DOHH2 (cell line): ENCODE measurements around the gene SEMA5B.

Experiments
- H3F3A ChIP-seq: fragments of 200-600 bp; sonication (generic), shearing (Covaris generic); 2 replicates; pipeline ENCODE4 v1.6.0; 2016; ENCODE audit warnings: antibody characterized with exemption, mild to moderate bottlenecking; ENCODE audit not compliant: control insufficient read depth, insufficient read depth
- H3K27ac ChIP-seq: fragments of 200-600 bp; sonication (generic); 2 replicates; pipeline ENCODE4 v1.5.1; 2014; ENCODE audit warnings: low read depth, mild to moderate bottlenecking, low read length, moderate library complexity
- H3K27me3 ChIP-seq: fragments of 200-600 bp; sonication (generic); 2 replicates; pipeline ENCODE4 v1.6.1; 2014; ENCODE audit warnings: mild to moderate bottlenecking, low read length, mixed read lengths; ENCODE audit not compliant: control insufficient read depth
- H3K36me3 ChIP-seq: fragments of 200-600 bp; sonication (generic); 2 replicates; pipeline ENCODE4 v1.6.1; 2014; ENCODE audit warnings: mild to moderate bottlenecking, low read length, moderate library complexity, mixed read lengths; ENCODE audit not compliant: control insufficient read depth
- H3K4me1 ChIP-seq: fragments of 200-600 bp; sonication (generic); 2 replicates; pipeline ENCODE4 v1.6.1; 2014; ENCODE audit warnings: mild to moderate bottlenecking, low read length, mixed read lengths; ENCODE audit not compliant: control insufficient read depth
- H3K4me2 ChIP-seq: fragments of 200-600 bp; sonication (generic); 2 replicates; pipeline ENCODE4 v1.6.0; 2014; ENCODE audit warnings: mild to moderate bottlenecking, low read length, moderate library complexity
- H3K4me3 ChIP-seq: fragments of 200-600 bp; sonication (generic); 2 replicates; pipeline ENCODE4 v1.5.1; 2014; ENCODE audit warnings: mild to moderate bottlenecking, low read length, mixed read lengths
- H3K79me2 ChIP-seq: fragments of 200-600 bp; sonication (generic); 2 replicates; pipeline ENCODE4 v1.6.1; 2014; ENCODE audit warnings: mild to moderate bottlenecking, low read length, mixed read lengths; ENCODE audit not compliant: control insufficient read depth
- H3K9me2 ChIP-seq: fragments of 200-600 bp; sonication (generic); replicated peaks from 2 replicates; pipeline ENCODE4 v1.6.1; 2014; ENCODE audit warnings: mild to moderate bottlenecking, low read length, mixed read lengths; ENCODE audit not compliant: control insufficient read depth
- H3K9me3 ChIP-seq: fragments of 200-600 bp; sonication (generic); 2 replicates; pipeline ENCODE4 v1.6.1; 2014; ENCODE audit warnings: antibody characterized with exemption, low read length, mixed read lengths; ENCODE audit not compliant: control insufficient read depth, insufficient read depth
- H4K20me1 ChIP-seq: fragments of 200-600 bp; sonication (generic); 2 replicates; pipeline ENCODE4 v1.6.0; 2014; ENCODE audit warnings: low read depth, mild to moderate bottlenecking, antibody characterized with exemption, low read length, moderate library complexity; ENCODE audit not compliant: control insufficient read depth, insufficient read depth
- EZH2phosphoT487 ChIP-seq: fragments of 200-600 bp; sonication (generic); IDR thresholded peaks from 2 replicates; pipeline ENCODE4 v1.6.1; 2017; ENCODE audit warnings: borderline replicate concordance, mild to moderate bottlenecking, antibody characterized with exemption, low read length, moderate library complexity, mixed read lengths
- TF ChIP-seq, protein P1 (sequence below): fragments of 200-600 bp; sonication (generic); IDR thresholded peaks from one replicate; pipeline ENCODE4 v1.5.1; 2014; ENCODE audit warnings: antibody characterized with exemption, mild to moderate bottlenecking, low read depth, low read length; ENCODE audit not compliant: poor library complexity, severe bottlenecking

The SEMA5B gene

DNA sequence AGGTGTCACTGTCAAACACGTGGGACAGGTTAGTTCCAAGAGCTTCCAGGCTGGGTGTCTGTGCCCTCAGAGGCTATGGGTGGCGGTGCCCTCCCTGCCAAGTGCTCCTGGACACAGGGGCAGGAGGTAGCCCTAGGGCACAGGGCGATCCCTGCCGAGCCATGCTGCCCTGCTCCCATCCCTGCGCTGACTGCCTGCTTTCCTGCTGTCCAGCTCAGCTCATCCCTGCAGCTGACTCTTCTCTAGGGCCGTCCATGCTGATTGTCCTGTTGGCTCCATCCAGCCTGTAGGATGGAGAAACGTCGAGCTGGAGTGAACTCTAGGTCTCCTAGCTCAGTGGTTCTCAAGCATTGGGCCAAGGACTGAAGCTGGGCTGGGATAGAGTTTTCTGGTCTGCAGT is 42.9 kb upstream of the SEMA5B start:
- H3K79me2 ChIP-seq = peaks cover 37% of the 10 kb centered on the region
- H3K27me3 ChIP-seq = peaks cover 13% of the 10 kb centered on the region
- H3K4me3 ChIP-seq = no peak overlapping the region
- H3K4me1 ChIP-seq = peaks cover 11% of the 10 kb centered on the region
- H4K20me1 ChIP-seq = no peaks in the 10 kb centered on the region
- no peaks in the 10 kb centered on the region for H3K9me2 ChIP-seq
- no peak overlapping the region for H3K27ac ChIP-seq
- no peaks in the 10 kb centered on the region for H3F3A ChIP-seq
- no peak for TF ChIP-seq EZH2phosphoT487
- TF ChIP-seq, protein P1, sequence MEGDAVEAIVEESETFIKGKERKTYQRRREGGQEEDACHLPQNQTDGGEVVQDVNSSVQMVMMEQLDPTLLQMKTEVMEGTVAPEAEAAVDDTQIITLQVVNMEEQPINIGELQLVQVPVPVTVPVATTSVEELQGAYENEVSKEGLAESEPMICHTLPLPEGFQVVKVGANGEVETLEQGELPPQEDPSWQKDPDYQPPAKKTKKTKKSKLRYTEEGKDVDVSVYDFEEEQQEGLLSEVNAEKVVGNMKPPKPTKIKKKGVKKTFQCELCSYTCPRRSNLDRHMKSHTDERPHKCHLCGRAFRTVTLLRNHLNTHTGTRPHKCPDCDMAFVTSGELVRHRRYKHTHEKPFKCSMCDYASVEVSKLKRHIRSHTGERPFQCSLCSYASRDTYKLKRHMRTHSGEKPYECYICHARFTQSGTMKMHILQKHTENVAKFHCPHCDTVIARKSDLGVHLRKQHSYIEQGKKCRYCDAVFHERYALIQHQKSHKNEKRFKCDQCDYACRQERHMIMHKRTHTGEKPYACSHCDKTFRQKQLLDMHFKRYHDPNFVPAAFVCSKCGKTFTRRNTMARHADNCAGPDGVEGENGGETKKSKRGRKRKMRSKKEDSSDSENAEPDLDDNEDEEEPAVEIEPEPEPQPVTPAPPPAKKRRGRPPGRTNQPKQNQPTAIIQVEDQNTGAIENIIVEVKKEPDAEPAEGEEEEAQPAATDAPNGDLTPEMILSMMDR = no peak
- no peak overlapping the region for H3K4me2 ChIP-seq
- no peaks in the 10 kb centered on the region for H3K36me3 ChIP-seq
- H3K9me3 ChIP-seq = no peaks in the 10 kb centered on the region

DNA sequence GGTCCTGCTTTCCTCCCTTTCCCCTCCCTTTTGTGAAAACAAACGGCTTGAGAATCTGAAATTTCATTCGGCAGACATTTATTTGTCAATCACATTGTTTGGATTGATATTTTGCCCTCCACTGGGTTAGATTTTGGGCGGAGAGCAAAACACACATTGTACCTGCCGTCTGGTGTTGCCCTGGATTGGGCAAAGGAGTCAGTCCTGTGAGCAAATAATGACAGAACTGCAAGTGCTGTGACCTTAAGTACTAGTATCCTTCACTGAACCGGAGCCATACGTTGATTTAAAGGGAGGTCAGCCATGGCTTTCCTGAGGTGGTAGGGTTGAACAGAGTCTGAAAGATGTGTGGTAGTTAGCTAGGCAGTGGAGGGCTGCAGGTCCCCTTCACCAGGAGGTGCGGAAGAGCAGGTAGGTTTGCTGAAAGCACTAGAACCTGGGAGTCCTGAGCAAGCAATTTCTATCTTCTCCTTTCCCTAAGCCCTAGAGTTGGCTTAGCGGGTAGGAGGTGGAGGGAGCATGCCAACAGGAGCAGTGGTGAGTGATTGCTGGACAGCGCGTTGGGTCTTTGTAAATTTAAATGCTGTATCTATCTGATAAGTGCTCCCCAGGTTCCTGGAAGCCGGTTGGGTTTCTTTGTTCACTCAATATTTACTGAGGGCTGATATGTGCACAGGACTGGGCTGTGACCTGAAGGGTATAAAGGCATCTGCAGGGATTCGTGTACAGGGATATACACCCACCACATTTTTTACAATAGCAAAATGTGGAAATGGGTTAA is 41.2 kb upstream of the SEMA5B start:
- Histone ChIP-seq H3K4me2 (peak overlapping the region; percentile 79; the same call in 1 of the 2 replicates), H3K27ac (no peak overlapping the region), H3K27me3 (peaks cover 21% of the 10 kb centered on the region), H4K20me1 (no peaks in the 10 kb centered on the region), H3K4me3 (no peak overlapping the region), H3K4me1 (peaks cover 11% of the 10 kb centered on the region), H3K79me2 (peaks cover 33% of the 10 kb centered on the region), H3K9me3 (no peaks in the 10 kb centered on the region), H3K9me2 (no peaks in the 10 kb centered on the region), H3F3A (no peaks in the 10 kb centered on the region), H3K36me3 (no peaks in the 10 kb centered on the region)
- TF ChIP-seq, protein P1 = no peak
- TF ChIP-seq EZH2phosphoT487 = no peak

DNA sequence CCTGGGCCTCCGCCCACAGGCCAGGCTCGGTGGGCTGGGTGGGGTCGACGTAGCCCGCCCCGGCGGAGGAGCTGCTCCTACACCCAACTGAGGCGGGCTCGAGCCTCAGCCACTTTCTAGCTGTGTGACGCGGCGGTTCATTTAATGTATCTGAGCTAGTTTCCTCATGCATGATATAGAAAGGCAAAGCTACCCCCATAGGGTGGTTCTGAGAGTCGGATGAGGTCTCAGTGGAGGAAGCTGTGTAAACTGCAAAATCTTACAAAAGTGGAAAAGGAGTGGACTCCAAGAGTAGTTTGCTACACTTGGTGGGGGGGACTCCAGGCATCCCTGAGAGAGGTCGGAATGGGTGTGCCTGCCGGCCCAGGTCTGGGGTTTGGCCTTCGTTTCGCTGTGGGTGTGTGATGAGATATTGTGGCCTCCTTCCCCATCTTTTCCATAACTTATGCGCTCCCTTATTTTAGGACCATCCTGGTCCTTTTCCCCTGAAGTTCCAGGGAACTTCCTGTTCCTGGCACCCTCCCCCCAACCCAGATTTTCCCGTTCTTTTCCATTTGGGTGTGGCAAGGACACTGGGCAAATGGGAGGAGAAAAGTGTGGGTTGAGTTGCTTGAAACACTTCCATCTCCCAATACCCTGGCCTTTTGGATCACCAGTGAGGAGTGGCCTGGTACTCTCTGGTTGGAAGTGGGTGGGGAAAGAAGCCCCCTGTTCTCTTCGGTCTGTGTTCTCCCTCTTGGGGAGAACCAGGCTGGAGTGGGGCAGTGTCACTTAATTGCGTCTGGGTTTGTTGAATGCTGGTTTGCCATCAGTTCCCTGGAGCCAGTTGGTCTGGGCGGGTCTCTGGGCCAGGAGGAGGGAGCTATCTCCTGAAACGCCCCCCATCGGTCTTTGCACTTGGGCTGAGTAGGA is 40.4 kb upstream of the SEMA5B start:
- Histone ChIP-seq H3K79me2 (peaks cover 33% of the 10 kb centered on the region), H3K4me1 (peaks cover 11% of the 10 kb centered on the region), H4K20me1 (no peaks in the 10 kb centered on the region), H3F3A (no peaks in the 10 kb centered on the region), H3K4me2 (peak overlapping the region; percentile 79), H3K36me3 (no peaks in the 10 kb centered on the region), H3K4me3 (peak overlapping the region; percentile 76), H3K9me3 (no peaks in the 10 kb centered on the region), H3K27ac (no peak overlapping the region), H3K9me2 (no peaks in the 10 kb centered on the region), H3K27me3 (peaks cover 22% of the 10 kb centered on the region)
- no peak for TF ChIP-seq EZH2phosphoT487
- TF ChIP-seq, protein P1 = no peak
